K562 (cell line): ENCODE data around the gene HFE. TPM values are rescaled to one million over a fixed set of nuclear protein-coding genes. Genes with fewer than 3 reads are reported as not detected.

Experiments
- ASH1L ChIP-seq: fragments of 450-650 bp; IDR thresholded peaks from 2 replicates; pipeline ENCODE4 v1.6.1; 2018; ENCODE audit warnings: borderline replicate concordance, mild to moderate bottlenecking, low read depth; ENCODE audit not compliant: partially characterized antibody
- ETV6 ChIP-seq, 3 experiments: fragments of 150-350 bp in 1 of 3; sonication (generic) in 1 of 3; formaldehyde crosslinking in 1 of 3; IDR thresholded peaks; 2 replicates each; pipeline versions ENCODE4 v1.6.1 to v1.8.0; 2014 to 2022; ENCODE audit warnings: borderline replicate concordance in 2 of 3, low read depth in 2 of 3, antibody characterized with exemption in 1 of 3, low read length in 1 of 3, mild to moderate bottlenecking in 1 of 3, missing genetic modification reagents in 1 of 3
- HINFP ChIP-seq: fragments of 450-650 bp; conservative IDR thresholded peaks from 2 replicates; pipeline ENCODE4 v1.6.1; 2016; ENCODE audit warnings: missing genetic modification characterization, low read depth, mild to moderate bottlenecking, control low read depth, missing compliant biosample characterization
- MLLT1 ChIP-seq, 2 experiments: fragments of 450-650 bp; IDR thresholded peaks; 2 replicates each; pipeline ENCODE4 v1.6.1; 2016
- RCOR1 ChIP-seq, 2 experiments: IDR thresholded peaks; 2 replicates each; pipeline ENCODE4 v1.6.1; 2012; ENCODE audit warnings: low read depth in 2 of 2, low read length in 2 of 2, borderline replicate concordance in 1 of 2, improper control_type of control experiment in 1 of 2
- REST ChIP-seq, 2 experiments: fragments of 450-650 bp; formaldehyde crosslinking in 1 of 2; IDR thresholded peaks; 2 replicates each; pipeline versions ENCODE4 v1.4.0 to v1.6.1; 2014 to 2020; ENCODE audit warnings: mild to moderate bottlenecking in 2 of 2, borderline replicate concordance in 1 of 2, low read depth in 1 of 2
- SRF ChIP-seq, 2 experiments: fragments of 250-450, 450-650 bp in 1 of 2; sonication (Bioruptor Pico) in 1 of 2; sonication (generic) in 1 of 2; formaldehyde crosslinking; IDR thresholded peaks; 2 replicates each; pipeline versions ENCODE4 v1.5.0 to v1.5.1; 2020 to 2022; ENCODE audit warnings: mild to moderate bottlenecking in 1 of 2, missing genetic modification reagents in 1 of 2
- TEAD4 ChIP-seq, 2 experiments: sonication (generic) in 1 of 2; formaldehyde crosslinking in 1 of 2; IDR thresholded peaks; 2 replicates each; pipeline versions ENCODE4 v1.6.1 to v1.8.0; 2012 to 2022; ENCODE audit warnings: borderline replicate concordance in 1 of 2, inconsistent platforms in 1 of 2, low read length in 1 of 2, mild to moderate bottlenecking in 1 of 2, missing genetic modification reagents in 1 of 2
- ZBTB1 ChIP-seq: sonication (generic); formaldehyde crosslinking; IDR thresholded peaks from 2 replicates; pipeline ENCODE4 v1.8.1; 2023; ENCODE audit warnings: missing genetic modification reagents, low read depth, mild to moderate bottlenecking, borderline replicate concordance
- ZNF146 ChIP-seq: IDR thresholded peaks from one replicate; pipeline ENCODE4 v1.6.1; 2018; ENCODE audit warnings: missing compliant biosample characterization; ENCODE audit not compliant: unreplicated experiment
- ZNF175 ChIP-seq: fragments of 200-800 bp; sonication (Bioruptor generic); IDR thresholded peaks from 2 replicates; pipeline ENCODE4 v1.6.1; 2016; ENCODE audit warnings: low read depth, mild to moderate bottlenecking, missing genetic modification characterization, missing compliant biosample characterization
- polyA plus RNA-seq, 8 experiments: library from polyadenylated mRNA; depleted of rRNA in 4 of 8; stranded (reverse) in 5 of 8; unstranded in 3 of 8; fragments of >200 nt; fragmentation: Nextera tagmentation in 2 of 8; fragmentation: Illumina TruSeq in 1 of 8; extraction: Ambion mirVana in 2 of 8; extraction: Trizol in 1 of 8; gene quantifications; 2 replicates each; pipeline versions ENCODE4 v1.2.1 to v1.2.3, GENCODE V29; 2011 to 2014; ENCODE audit warnings: inconsistent platforms in 1 of 8, missing spikeins in 1 of 8
- total RNA-seq, 7 experiments: library from RNA; depleted of rRNA in 6 of 7; stranded (reverse); fragments of >200 nt in 6 of 7; fragmentation: Illumina TruSeq in 2 of 7; extraction: Trizol in 2 of 7; gene quantifications; 2 replicates each; pipeline versions ENCODE4 v1.2.1 to v1.2.3, GENCODE V29; 2011 to 2021; ENCODE audit warnings: low replicate concordance in 1 of 7

The HFE gene
- total and polyA plus RNA-seq, 9 of the 15 experiments (the other 6 are each of a cell fraction or from before 2014, with no cell fraction given): 0.14 to 1.2 (median 0.76) TPM

GRCh38 chr6:26055719-26056582 is 31.3 kb upstream of the HFE start (continued):
- TF ChIP-seq ZBTB1 (CRISPR knock-in tag) (peak; percentile 80; the same call in 1 of the 2 replicates), ZNF146 (CRISPR knock-in tag) (no peak), REST (IDR thresholded peaks at IDR 0.05; ENCODE audit: borderline replicate concordance) (peak; percentile 9; the same call in 1 of the 2 replicates), REST (CRISPR knock-in tag; IDR thresholded peaks at IDR 0.05; ENCODE audit: low read depth) (peak; percentile 46; the same call in 1 of the 2 replicates), ETV6 (IDR thresholded peaks at IDR 0.05; ENCODE audit: borderline replicate concordance in 1 of 2, low read depth in 2 of 2, low read length in 1 of 2) (peak in 1 of 2 experiments; percentile 20; a peak in 1 of 4 replicates), ETV6 (CRISPR knock-in tag; IDR thresholded peaks at IDR 0.05; ENCODE audit: borderline replicate concordance) (peak; percentile 91), RCOR1 (IDR thresholded peaks at IDR 0.05; ENCODE audit: borderline replicate concordance in 1 of 2, low read depth in 2 of 2, low read length in 2 of 2) (peak in 1 of 2 experiments; percentile 51; a peak in 1 of 4 replicates), ASH1L (no peak), ZNF175 (CRISPR knock-in tag) (no peak), TEAD4 (IDR thresholded peaks at IDR 0.05; ENCODE audit: low read length) (peak; percentile 54), TEAD4 (CRISPR knock-in tag; IDR thresholded peaks at IDR 0.05; ENCODE audit: borderline replicate concordance) (no peak), HINFP (tag) (no peak), SRF (CRISPR knock-in tag; IDR thresholded peaks at IDR 0.05) (peak in 1 of 2 experiments; percentile 42; a peak in 1 of 4 replicates), MLLT1 (IDR thresholded peaks at IDR 0.05) (peak; percentile 99 to 100)
